Endothelial cell (in vitro differentiated cells): Measurements from ENCODE around the gene CKAP5. TPM values are rescaled to one million over a fixed set of nuclear protein-coding genes. Genes with fewer than 3 reads are reported as not detected.

Source experiments
- DNase-seq: peaks from one replicate; pipeline ENCODE4 v3.0.0; 2021; ENCODE audit warnings: low spot score
- H3K27ac Mint-ChIP-seq: one replicate; pipeline ENCODE4 v1.8.0; 2021; ENCODE audit warnings: mixed read lengths, inconsistent platforms; ENCODE audit not compliant: unreplicated experiment
- H3K27me3 Mint-ChIP-seq: one replicate; pipeline ENCODE4 v1.8.0; 2021; ENCODE audit warnings: mild to moderate bottlenecking, moderate library complexity, mixed read lengths, inconsistent platforms; ENCODE audit not compliant: unreplicated experiment
- H3K36me3 Mint-ChIP-seq: one replicate; pipeline ENCODE4 v1.8.0; 2021; ENCODE audit warnings: mild to moderate bottlenecking, low read depth, mixed read lengths, inconsistent platforms; ENCODE audit not compliant: unreplicated experiment
- H3K4me1 Mint-ChIP-seq: one replicate; pipeline ENCODE4 v1.8.0; 2021; ENCODE audit warnings: mild to moderate bottlenecking, mixed read lengths, inconsistent platforms; ENCODE audit not compliant: unreplicated experiment
- H3K4me3 Mint-ChIP-seq: one replicate; pipeline ENCODE4 v1.8.0; 2021; ENCODE audit warnings: mild to moderate bottlenecking, mixed read lengths, inconsistent platforms; ENCODE audit not compliant: unreplicated experiment
- H3K9me3 Mint-ChIP-seq: one replicate; pipeline ENCODE4 v1.8.0; 2021; ENCODE audit warnings: mixed read lengths, inconsistent platforms; ENCODE audit not compliant: unreplicated experiment
- total RNA-seq: library from RNA; stranded (reverse); fragmentation: NEBNext Ultra II Directional; extraction: Animal tissue kit (Norgen Biotek cat#: 25700); gene quantifications from one replicate; pipeline ENCODE4 v1.2.1, GENCODE V29; 2021; ENCODE audit not compliant: unreplicated experiment
- TF ChIP-seq, protein P1 (sequence below): fragments of 200-600 bp; sonication (generic); IDR thresholded peaks from one replicate; pipeline ENCODE4 v1.5.0; 2021; ENCODE audit warnings: antibody characterized with exemption; ENCODE audit not compliant: unreplicated experiment

Gene CKAP5
- total RNA-seq, 1 donor from 2014 or later: 84.4 TPM

DNA sequence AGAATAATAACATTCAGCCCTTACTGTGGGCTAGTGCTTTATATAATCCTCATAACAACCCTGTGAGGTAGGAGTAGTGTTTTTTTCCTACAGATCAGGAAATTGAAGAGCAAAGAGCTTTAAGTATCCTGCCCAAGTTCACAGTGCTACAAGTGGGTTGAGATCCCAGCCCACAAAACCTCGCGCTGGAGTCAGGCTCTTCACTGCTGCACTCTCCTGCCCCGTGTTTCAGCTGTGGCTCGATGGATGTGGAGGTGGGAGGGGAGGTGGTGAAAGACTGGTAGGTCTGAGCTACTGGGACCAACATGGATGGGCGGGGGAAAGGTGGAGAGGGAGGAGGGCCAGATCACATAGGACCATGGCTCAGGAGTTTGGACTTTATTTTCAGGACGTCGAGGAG is 139.2 kb downstream of the CKAP5 start:
- peaks cover 8% of the 10 kb centered on the region for H3K27me3 Mint-ChIP-seq
- peak overlapping the region; percentile 2 for H3K4me3 Mint-ChIP-seq

DNA sequence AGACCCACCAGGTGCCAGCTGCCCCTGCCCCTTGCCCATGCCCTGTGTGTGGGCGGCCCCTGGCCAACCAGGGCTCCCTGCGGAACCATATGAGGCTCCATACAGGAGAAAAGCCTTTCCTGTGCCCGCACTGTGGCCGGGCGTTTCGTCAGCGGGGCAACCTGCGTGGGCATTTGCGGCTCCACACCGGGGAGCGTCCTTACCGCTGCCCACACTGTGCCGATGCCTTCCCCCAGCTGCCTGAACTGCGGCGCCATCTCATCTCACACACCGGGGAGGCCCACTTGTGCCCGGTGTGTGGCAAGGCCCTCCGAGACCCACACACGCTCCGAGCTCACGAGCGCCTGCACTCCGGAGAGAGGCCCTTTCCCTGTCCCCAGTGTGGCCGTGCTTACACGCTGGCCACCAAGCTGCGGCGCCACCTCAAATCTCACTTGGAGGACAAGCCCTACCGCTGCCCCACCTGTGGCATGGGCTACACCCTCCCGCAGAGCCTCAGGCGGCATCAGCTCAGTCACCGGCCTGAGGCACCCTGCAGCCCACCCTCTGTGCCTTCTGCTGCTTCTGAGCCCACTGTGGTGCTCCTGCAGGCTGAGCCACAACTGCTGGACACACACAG is 140.9 kb downstream of the CKAP5 start:
- TF ChIP-seq, protein P1, sequence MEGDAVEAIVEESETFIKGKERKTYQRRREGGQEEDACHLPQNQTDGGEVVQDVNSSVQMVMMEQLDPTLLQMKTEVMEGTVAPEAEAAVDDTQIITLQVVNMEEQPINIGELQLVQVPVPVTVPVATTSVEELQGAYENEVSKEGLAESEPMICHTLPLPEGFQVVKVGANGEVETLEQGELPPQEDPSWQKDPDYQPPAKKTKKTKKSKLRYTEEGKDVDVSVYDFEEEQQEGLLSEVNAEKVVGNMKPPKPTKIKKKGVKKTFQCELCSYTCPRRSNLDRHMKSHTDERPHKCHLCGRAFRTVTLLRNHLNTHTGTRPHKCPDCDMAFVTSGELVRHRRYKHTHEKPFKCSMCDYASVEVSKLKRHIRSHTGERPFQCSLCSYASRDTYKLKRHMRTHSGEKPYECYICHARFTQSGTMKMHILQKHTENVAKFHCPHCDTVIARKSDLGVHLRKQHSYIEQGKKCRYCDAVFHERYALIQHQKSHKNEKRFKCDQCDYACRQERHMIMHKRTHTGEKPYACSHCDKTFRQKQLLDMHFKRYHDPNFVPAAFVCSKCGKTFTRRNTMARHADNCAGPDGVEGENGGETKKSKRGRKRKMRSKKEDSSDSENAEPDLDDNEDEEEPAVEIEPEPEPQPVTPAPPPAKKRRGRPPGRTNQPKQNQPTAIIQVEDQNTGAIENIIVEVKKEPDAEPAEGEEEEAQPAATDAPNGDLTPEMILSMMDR: no peak
- Mint-ChIP-seq H3K4me3 (no peak overlapping the region), H3K27ac (no peak overlapping the region), H3K36me3 (peaks cover 44% of the 10 kb centered on the region), H3K4me1 (peaks cover 24% of the 10 kb centered on the region), H3K27me3 (peaks cover 16% of the 10 kb centered on the region), H3K9me3 (no peaks in the 10 kb centered on the region)
- DNase-seq: no peak

More for the DNA sequence above, 139.2 kb downstream of the CKAP5 start:
- no peak overlapping the region for H3K27ac Mint-ChIP-seq
- H3K4me1 Mint-ChIP-seq: peaks cover 12% of the 10 kb centered on the region
- TF ChIP-seq, protein P1: no peak
- no peaks in the 10 kb centered on the region for H3K9me3 Mint-ChIP-seq
- no peak for DNase-seq
- peaks cover 38% of the 10 kb centered on the region for H3K36me3 Mint-ChIP-seq

DNA sequence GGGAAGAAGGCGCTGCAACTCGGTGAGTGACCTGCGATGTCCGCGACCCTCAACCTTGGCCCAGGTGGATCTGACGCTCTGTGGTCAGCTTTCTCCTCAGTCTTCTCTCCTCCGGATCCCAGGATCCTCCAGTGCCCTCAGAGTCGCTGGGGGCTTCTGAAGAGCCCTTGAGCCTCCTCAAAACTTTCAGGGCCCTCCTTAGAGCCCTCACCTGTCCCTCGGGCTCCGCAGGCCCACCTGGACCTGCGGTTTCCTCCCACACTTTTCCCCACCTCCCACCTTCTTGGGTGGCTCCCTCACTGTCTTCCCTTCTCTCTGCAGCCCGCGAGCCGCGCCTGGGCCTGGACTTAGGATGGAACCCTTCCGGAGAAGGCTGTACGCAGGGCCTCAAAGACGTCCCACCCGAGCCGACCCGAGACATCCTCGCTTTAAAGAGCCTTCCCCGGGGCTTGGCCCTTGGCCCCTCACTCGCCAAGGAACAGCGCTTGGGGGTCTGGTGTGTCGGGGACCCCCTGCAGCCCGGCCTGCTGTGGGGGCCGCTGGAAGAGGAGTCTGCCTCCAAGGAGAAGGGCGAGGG is 144.9 kb downstream of the CKAP5 start:
- Mint-ChIP-seq H3K36me3 (peaks cover 34% of the 10 kb centered on the region), H3K9me3 (no peaks in the 10 kb centered on the region), H3K27me3 (peaks cover 18% of the 10 kb centered on the region), H3K4me1 (peaks cover 30% of the 10 kb centered on the region), H3K27ac (peak overlapping the region; percentile 98), H3K4me3 (peak overlapping the region; percentile 98)
- TF ChIP-seq, protein P1: no peak
- no peak for DNase-seq

DNA sequence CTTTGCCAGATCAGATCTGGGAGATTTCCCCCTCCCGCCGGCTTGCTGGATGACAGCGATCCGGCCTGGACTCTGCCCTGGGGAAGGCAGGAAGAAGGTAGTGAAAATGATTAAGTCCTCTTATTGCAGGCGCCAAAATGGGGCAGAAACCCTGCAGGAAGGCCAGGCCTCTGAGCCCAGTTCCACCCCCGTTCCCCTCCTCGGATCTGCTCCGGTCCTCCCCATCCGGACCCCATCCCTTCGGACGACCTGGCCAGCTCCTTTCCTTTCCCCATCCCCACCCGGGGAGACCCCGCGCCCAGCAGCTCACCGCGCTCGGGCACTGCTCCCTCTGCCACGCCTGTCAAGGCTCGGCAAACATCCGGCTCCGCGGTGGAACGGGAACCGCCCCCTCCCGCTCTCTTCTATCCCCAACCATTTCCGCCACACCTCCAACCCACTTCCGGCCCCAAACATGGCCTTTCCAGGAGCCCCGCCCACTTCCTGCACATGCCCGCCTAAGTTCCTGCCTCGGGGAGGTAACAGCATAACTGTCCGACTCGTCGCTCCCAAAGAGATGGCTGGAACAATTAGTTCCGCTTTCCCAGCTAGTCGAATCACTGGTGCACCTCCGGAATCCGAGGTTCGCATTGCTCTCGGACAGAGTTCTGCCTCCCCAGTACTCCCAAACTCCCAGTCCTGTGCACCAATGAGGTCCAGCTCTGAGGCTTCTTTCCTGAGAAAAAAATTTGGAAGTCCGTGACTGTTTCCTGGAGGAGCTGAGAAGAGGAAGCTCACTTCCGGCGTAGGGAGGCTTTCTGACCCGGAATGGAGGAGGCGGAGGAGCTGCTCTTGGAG is 145.6 kb downstream of the CKAP5 start, which contains the start of the genes ARHGAP1 and ZNF408:
ARHGAP1 (minus strand) TSS at position 379 of the 837 bp plus-strand sequence. CDS start 4,512 bp downstream, outside the sequence.
ZNF408 (plus strand) TSS at position 791 of the 837 bp plus-strand sequence; CDS start at position 808, 17 bp downstream.
- Mint-ChIP-seq H3K4me3 (peak within 1 kb of the TSS; percentile 98), H3K27ac (peak within 1 kb of the TSS; percentile 98), H3K27me3 (peaks cover 18% of the 10 kb centered on the region), H3K4me1 (peaks cover 30% of the 10 kb centered on the region), H3K9me3 (no peaks in the 10 kb centered on the region), H3K36me3 (peaks cover 34% of the 10 kb centered on the region)
- peak; percentile 94 for DNase-seq
- TF ChIP-seq, protein P1: no peak
